ENCODE results near the gene LYSMD3. TPM values are rescaled to one million over a fixed set of nuclear protein-coding genes. Genes with fewer than 3 reads are reported as not detected.

Gene LYSMD3
- total RNA-seq, 1 donor from 2014 or later, result 12.9 TPM

DNA sequence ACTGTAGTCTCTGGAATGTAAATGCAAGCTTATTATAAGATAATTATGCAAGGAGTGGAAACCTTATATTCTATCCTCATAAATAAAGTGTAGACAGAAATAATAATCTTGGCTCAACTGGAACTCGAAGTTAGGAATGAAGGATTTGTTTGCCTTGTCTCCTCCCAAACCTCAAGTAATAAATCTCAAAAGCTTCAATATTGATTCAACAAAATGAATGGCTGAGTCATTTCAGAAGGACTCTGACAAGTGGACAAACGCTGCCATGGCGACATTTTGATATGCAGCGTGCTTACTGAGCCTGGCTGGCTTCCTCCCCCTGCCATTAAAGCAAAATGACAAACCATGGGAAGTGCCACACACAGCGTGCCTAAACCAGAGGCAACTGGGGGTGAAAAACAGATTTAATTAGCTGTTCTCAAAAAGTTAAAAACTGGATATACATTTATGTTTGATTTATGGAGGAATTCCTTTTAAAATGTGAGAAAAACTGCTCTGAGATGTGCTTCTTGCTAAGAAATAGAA lies 18.7 kb upstream of the LYSMD3 start:
- peak in 1 of 2 donors; percentile 8 for DNase-seq (ENCODE audit: low read depth in 2 of 2)

DNA sequence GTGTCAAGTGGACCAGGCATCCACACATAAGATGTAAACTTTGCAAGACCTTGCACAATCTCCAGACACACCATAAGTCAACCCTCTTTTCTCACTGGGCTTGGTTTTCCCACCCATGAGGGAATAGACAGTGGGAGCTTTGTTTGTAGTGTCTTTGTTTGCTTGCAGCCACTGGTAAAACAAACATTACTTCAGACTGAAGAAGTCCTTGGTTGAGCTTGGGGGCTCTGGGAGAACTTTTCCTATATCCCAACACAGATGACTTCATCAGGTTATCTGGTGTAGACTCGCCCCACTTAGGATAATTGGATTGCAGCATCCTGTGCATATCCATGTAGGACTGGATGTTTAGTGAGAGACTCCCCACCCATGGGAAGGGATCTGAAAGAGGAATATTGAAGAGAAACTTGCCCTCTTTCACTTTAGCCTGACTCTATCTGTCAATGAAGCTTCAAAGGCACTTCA lies 17.7 kb upstream of the LYSMD3 start:
- no peak for DNase-seq (ENCODE audit: low read depth in 2 of 2)

DNA sequence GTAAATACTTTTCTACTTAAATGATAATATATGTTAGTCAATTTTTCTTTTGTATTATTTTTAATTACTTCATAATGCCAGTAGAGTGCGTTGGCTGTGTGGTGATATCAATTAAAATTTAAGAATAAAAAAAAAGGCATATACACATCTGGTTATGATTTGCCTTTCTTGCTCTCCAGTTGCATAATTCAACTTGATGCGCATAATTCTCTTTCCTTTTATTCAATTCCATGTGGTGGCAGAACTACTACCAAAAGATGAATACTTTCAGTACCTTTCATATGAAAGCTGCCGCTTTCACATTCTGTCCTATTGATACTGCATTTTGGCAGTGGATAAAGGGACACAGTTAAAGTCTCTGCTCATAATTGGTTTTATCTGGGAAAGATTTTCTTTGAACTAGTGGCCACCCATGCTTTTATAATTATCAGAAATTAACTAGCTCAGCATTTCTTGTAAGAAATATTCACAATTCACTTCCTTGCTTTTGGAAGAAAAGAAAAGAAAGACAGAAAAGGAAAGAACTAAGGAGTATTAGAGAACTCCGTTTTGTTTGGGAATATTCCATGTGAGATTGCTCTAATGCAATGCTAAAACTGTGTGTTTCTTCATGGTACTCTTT lies 16.9 kb upstream of the LYSMD3 start:
- DNase-seq (ENCODE audit: low read depth in 2 of 2), result no peak

DNA sequence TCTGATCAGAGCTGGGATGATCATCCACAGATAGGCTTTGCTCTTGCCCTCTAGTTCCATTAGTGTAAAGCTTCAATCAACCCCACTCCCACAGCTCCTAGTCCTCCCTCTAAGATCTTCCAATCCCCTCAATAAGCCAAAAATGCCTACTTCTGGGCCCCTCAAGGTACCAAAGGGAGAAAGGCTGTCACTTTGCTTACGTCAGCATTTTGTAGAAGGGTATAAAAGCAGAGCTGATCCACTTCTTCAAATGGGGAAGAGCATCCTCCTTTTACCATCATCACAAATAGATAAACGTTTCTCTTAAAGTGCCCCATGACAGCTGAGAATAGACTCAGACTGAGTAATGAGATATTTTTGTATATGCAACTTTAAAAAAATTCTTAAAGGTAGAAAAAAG lies 16.1 kb upstream of the LYSMD3 start:
- DNase-seq (ENCODE audit: low read depth in 2 of 2), result no peak

DNA sequence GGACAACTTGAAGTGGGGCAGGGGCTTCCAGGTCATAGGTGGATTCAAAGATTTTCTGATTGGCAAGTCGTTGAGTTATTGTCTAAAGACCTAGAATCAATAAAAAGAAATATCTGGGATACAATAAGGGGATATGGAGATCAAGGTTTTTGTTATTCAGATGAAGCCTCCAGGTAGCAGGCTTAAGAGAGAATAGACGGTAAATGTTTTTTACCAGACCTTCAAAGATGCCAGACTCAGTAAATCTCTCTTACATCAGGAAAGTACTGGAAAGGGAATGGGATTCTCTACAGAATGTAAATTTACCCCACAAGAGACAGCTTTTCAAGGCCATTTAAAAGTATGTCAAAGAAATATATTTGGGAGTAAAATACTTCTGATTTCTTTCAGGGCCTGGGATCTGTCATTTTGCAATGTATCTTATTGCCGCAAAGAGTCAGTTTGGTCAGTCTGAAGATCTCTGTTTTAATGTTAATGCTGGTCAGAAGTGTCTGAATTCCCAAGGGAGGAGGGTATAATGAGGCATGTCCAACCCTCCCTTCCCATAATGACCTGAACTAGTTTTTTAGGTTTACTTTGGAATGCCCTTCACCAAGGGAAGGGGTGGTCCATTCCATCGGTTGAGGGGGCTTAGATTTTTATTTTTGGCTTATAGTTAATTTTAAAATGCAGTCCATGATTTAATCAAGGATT lies 13.6 kb upstream of the LYSMD3 start:
- DNase-seq (ENCODE audit: low read depth in 2 of 2), result no peak

DNA sequence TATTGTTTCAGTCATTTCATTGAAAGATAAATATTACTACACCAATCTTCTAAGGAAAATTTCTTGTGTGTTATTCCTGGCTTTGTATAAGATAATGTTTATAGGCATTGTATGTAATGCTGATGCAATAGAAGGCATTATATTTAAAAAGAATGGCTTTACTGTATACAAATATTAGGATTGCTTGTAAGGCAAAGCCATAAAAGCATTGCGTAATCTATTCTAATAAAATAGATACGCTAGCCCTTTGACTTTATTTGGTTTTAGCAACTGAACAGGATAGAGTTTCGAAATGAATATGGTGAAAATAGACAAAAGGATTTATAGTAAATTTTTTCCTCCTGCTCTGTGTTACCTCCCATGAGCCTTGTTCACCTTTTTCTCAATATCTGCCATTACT lies 5.5 kb upstream of the LYSMD3 start:
- no peak for DNase-seq (ENCODE audit: low read depth in 2 of 2)

DNA sequence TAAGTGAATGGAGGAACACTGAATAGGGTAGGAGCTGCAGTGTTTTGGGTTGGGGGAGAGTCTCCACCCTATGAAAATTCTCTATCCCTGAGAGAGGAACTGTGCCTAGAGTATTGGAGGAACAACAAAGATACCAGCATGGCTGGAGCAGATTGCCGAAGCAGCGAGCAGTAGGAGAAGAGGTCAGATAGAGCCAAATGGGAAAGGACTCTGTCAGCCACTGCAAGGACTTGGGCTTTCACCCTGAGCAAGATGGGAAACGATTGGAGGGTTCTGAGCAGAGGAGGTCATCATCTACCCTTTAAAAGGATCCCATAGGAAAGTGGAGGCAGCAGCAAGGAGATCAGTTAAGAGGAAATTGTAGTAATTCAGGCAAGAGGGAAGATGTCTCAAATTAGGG lies 4.4 kb upstream of the LYSMD3 start:
- DNase-seq (ENCODE audit: low read depth in 2 of 2), result no peak

DNA sequence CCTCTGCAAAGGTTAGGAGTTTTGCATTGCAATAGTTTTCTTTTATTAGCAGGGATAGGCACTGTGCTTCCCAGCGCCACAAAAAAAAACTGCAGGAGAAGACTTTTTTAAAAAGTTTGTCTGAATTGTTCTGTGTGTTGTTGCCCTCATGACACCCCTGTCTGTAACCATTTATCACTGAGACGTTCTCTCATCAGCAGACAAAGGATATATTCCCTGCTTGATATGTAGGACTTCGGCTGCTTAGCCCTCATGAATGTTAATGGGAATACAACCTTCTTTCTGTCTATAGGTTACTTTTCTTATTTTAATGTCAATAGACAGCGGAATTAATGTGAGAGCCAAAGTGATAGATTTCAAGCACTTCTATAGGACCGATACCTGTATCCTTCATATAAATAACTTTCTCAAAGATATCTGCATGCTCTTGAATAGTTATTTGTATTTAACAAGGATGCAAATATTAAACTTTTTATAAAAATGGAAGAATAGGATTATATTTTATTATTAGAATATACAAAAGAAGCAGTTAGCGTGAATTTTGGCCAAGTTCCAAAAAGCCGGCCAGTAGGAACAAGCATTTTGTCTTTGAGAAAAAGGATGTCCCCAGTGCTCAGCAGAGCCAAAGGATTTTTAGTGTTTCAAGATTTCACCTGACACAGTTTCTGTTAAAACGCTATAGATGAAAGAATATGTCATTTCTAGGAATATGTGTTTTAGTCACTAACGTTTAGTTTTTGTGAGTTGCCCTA lies 1.5 kb upstream of the LYSMD3 start:
- DNase-seq (ENCODE audit: low read depth in 2 of 2), result no peak

DNA sequence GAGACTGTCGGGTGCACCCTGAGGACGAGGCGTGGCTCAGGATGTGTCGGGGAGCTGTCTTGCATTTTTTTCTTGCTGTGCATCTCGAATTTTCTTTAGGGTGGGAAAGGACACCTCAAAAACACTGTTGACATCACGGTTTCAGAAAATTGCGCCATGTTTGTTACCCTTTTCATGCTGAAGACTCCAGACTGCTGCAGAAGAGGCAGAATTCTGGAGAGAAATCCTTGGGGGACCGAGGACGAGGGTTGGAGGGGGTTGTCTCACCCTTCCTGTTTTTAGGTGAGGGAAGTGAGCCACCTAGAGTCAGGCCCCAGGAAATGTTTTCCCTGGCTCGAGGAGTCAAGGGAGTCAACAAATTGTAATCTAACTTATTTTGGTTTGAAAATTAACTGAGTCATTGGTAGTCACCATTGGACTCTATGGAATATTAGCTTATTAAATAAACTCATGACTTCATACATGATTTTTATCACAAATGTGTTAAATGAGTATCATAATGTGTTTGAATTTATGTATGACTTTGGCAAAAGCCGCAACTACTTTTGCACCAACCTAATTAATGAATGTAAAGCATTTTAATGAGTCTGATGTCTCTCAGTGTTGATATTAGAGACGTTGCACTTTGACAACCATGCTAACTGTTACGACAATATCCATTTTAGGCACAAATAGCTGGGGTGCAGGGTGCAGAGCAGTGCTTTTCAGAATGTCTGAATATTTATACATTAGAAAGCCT lies 724 bp upstream of the LYSMD3 start:
- DNase-seq (ENCODE audit: low read depth in 2 of 2), result peak; percentile 72 to 82

DNA sequence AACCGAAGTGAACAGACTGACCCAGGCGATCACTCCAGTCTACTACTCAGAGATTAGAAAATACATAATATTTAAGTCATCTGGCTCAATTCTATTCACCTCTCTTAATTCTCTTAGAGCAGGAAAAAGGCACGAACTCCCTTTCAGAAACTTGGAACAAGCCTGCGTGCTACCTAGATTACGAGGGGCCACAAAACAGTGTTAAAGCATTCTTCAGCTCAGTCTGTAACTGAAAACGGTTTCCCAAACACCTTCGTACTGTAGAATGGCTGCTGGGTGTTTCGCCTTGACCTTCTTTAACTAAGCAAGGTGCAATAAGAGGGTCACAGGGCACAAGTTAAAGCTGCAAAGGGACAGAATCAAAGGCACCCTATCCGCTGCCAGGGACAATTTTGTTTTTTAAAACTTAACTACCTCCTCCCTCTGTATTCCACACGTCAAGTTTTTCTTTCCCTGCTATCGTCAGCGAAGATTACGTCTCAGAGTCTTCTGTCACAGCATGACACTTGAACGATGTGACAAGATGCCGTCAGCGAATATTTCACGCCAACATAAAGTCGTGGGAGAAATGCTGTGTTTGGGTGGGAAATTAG lies 687 bp downstream of the LYSMD3 start:
- DNase-seq (ENCODE audit: low read depth in 2 of 2), result peak; percentile 27 to 29

DNA sequence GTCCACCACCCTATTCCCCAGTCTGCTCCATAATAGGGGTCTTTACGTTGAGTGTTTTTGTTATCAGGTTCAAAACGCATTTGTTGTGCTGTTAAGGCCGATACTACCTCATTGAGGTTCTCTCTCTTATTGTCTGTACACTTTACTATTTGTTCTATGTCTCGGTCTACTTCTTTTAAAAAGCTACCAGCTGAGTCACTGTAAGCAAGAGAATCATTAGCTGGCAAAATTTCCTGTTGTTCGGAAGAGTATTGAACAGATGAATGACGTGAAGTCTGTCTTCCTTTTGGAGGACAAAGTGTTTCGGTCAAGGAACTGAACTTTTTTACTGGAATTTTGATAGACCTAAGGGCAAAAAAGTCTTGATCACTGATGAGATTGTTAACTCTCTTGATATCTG lies 10.3 kb downstream of the LYSMD3 start:
- peak; percentile 6 to 70 for DNase-seq (ENCODE audit: low read depth in 2 of 2)

DNA sequence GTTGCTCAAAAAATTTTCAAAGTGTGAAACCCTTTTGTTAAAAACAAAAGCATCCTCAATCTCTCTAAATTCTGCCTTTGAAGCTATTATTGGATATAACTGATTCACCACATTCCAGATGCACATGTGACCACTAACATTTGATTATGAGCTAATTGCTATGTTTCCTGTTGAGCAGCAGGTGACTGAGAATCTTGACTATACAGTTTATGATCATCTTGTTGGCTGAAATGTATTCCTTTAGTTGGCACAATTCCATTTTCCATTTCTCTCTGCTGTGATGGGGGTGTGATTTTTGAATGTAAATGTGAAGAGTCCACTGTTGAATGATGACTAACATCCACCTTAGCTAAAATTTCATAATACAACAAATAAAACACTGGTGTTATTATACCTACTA lies 10.7 kb downstream of the LYSMD3 start:
- peak; percentile 39 to 81 for DNase-seq (ENCODE audit: low read depth in 2 of 2)

DNA sequence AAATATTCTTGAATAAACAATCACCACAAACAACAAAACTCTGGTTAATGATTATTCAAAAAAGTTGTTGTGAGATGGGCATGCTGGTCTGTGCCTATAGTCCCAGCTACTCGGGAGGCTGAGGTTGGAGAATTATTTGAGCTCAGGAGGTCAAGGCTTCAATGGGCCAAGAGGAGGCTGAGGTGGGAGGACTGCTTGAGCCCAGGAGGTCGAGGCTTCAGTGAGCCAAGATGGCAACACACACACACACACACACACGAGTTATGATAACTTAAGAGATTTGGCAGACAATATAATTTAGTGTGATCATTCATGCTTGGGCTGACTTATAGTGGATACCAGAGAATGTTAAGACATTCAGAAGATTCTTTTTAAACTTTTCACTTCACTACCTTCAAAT lies 14.9 kb downstream of the LYSMD3 start:
- no peak for DNase-seq (ENCODE audit: low read depth in 2 of 2)

DNA sequence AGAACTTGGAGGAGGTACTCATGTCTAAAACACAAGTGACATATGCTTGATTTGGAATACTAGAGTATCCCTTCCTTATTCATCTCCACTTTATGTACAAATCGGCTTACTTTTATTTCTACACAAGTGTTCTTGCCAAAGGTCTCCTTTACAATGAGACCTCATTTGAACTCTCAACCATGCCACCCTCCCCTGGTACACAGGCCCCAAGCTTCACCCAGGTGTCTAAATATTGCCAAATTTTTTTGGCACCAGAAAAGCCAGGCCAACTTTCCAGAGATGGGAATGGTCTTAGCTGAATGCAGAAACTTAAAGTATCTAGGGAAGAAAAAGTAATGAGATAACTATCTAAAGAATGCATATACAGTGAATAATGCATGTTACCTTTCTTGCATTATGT lies 18.9 kb downstream of the LYSMD3 start:
- no peak for DNase-seq (ENCODE audit: low read depth in 2 of 2)

DNA sequence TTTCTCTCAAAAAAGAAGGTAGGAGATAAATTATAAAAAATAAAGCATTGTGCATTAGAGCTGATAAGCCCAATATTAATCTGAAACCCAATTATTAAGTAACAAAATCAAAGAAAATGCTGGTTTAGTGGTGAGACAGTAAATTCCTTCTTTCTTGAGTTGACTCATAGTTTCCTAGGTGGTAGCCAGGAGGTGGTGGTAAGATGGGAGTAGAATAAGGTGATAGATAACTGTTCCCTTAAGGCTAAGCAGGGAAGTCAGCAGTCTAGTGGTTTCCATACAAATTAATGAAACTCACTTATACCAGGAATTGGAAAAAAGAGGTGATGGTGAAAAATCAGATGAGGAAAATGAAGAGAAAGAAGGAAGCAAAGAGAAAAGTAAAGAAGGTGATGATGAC lies 23.2 kb downstream of the LYSMD3 start:
- DNase-seq (ENCODE audit: low read depth in 2 of 2), result no peak

DNA sequence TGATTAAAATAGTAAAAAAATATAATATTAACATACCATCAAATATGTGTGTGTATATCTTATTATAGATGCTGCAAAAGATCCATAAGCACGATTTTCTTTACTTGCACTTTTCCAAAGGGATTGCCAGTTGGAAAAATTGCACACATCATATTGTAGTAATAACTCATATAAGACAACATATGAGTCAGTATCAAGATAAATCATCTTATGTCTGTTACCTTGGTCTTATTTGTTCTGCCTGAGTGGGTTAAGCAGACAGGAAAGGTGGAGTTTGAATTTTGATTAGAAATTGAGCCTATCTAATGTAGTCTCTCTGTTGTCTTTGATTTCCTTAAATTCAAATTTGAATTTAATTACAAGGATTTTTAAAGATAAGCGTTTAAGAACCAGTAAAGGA lies 24.6 kb downstream of the LYSMD3 start:
- peak in 1 of 2 donors; percentile 6 for DNase-seq (ENCODE audit: low read depth in 2 of 2)

DNA sequence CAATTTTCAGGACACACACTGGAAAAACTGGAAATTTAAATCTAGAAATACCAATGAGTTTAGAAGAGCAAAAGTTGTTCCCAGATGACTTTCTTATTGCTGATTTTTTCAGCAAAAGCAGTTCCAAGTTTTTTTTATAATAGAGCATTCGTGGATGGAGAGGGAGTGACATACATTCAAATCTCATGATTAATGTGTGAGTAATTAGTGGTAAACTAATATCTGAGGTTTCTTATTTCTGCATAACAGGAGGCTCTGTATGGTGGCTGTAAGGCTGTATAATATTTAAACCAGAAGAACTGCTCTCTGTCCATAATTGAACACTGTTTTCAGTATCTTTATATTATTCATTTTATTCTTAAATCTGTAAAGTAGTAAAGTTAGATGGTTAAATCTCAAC lies 25.8 kb downstream of the LYSMD3 start:
- no peak for DNase-seq (ENCODE audit: low read depth in 2 of 2)

DNA sequence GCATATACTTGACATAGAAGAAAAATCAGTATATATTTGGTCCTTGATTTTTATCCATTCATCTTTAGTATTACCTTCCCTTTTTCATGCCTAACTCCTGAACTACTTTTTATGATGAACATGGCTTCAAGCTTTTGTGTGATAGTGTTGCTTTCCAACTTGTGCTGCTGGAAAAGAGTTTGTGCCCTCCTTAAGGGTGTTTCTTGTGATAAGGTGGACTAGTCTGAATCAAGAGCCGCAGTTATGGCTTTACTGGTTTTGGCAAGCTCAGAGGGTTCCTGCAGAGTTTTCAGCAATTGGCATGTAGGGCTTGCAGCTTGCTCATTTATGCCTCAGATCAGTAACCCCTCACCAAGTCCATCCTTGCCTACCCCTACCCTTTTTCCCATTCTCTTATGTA lies 34.2 kb downstream of the LYSMD3 start:
- DNase-seq (ENCODE audit: low read depth in 2 of 2), result no peak

DNA sequence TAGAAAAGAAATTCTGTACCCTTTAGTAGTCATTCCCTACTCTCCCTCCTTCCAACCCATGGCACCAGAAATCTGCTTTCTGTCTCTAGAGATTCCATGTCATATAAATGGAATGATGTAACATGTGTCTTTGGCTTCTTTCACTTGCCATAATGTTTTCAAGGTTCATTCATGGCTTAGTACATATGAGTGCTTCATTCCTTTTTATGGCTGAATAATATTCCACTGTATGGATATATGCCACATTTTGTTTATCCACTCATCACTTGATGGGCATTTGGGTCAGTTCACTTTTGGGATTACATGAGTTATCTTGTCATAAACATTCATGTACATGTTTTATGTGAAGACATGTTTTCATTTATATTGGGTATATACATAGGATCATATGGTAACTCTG lies 35.3 kb downstream of the LYSMD3 start:
- no peak for DNase-seq (ENCODE audit: low read depth in 2 of 2)

DNA sequence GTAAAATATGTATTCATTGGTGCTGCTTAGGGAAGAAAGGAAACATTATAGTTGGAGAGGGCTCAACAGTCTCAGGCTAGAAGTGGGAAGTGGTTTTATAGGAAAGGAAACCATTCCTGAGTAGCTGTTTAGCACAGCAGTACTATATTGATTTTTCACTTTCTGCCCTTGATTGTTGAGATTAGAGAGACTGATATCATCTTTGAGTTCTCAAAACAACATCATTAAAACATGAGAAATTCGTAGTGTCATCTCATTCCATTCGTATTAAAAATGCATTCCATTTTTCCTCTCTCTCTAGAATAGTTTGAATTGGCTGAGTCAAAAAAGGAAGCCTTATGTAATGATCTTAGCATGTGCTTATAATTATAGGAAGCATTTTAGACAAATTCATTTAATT lies 40.6 kb downstream of the LYSMD3 start:
- DNase-seq (ENCODE audit: low read depth in 2 of 2), result peak in 1 of 2 donors; percentile 24

DNA sequence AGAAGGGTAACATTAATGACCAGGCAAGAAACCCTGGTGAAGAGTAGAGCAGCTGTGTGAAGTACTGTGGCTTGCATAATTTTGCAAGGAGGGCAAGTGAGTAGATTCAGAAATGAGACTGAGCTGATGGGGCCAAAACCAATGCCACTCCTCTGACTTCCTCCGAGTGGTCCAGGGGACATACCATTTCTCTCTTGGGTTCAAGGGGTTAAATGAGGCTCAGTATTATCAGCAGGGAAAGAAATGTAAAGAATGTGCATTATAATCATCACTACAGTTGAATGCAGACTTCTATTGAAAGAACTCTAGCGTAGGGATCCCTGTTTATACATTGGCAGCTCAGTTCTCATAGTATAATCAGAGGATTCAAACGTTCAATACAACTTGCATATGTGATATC lies 44.8 kb downstream of the LYSMD3 start:
- no peak for DNase-seq (ENCODE audit: low read depth in 2 of 2)

Measured in lung microvascular endothelial cell (primary cell).